Prostate gland (tissue), 2 donors: Measurements from ENCODE around the gene AQR. TPM values are rescaled to one million over a fixed set of nuclear protein-coding genes. Genes with fewer than 3 reads are reported as not detected.

ENCODE experiments used
- DNase-seq: peaks from one replicate; pipeline ENCODE4 v3.0.0-alpha.2; 2019; ENCODE audit warnings: low spot score
- H3K27ac ChIP-seq, 2 donors: fragments of 200-600 bp; sonication (generic); 2 replicates each; pipeline ENCODE4 v1.5.1; 2017 to 2019
- H3K27me3 ChIP-seq: fragments of 200-600 bp; sonication (generic); replicated peaks from 2 replicates; pipeline ENCODE4 v1.5.1; 2019; ENCODE audit not compliant: insufficient read depth
- H3K36me3 ChIP-seq, 2 donors: fragments of 200-600 bp; sonication (generic); 1 replicate in 1 of 2; 2 replicates in 1 of 2; pipeline versions ENCODE4 v1.5.1 to v1.8.1; 2017 to 2019
- H3K4me1 ChIP-seq: fragments of 200-600 bp; sonication (generic); replicated peaks from 2 replicates; pipeline ENCODE4 v1.5.1; 2019
- H3K4me3 ChIP-seq, 2 donors: fragments of 200-600 bp; sonication (generic); 2 replicates each; pipeline ENCODE4 v1.5.1; 2017 to 2019
- H3K9me3 ChIP-seq: fragments of 200-600 bp; sonication (generic); 2 replicates; pipeline ENCODE4 v1.5.1; 2017
- CTCF ChIP-seq, 4 experiments: fragments of 200-600 bp in 2 of 4; fragments of 450-650 bp in 2 of 4; sonication (generic) in 2 of 4; IDR thresholded peaks; 1 replicate in 3 of 4; 2 replicates in 1 of 4; pipeline ENCODE4 v1.5.1; 2016 to 2019; ENCODE audit warnings: antibody characterized with exemption in 4 of 4, mild to moderate bottlenecking in 2 of 4, moderate library complexity in 2 of 4
- POLR2A ChIP-seq: fragments of 450-650 bp; IDR thresholded peaks from one replicate; pipeline ENCODE4 v1.6.1; 2016; ENCODE audit warnings: antibody characterized with exemption, mild to moderate bottlenecking
- POLR2AphosphoS5 ChIP-seq: sonication (generic); formaldehyde crosslinking; IDR thresholded peaks from one replicate; pipeline ENCODE4 v1.6.1; 2017; ENCODE audit warnings: antibody characterized with exemption
- WGBS: methylation state at CpG from one replicate; pipeline ENCODE4 v1.1.5; 2018; 5-methylcytosine and 5-hydroxymethylcytosine counted together
- intact Hi-C: fragments of 100-400 bp; cut with DNase I; formaldehyde crosslinking; loops from one replicate; pipeline ENCODE4 v1.14.2; 2022
- total RNA-seq, 2 donors: library from RNA; depleted of rRNA; stranded (reverse); fragments of >200 nt; gene quantifications; one replicate each; pipeline ENCODE4 v1.1.0, GENCODE V29; 2016

The AQR gene
- total RNA-seq, 2 donors from 2014 or later: 32.9 to 34.0 TPM

GRCh38 chr15:34896183-34896582 lies 73.4 kb downstream of the AQR start:
- WGBS: 96% methylated on average over 5 of the region's 5 CpGs
- DNase-seq: no peak
- H3K4me3 ChIP-seq: no peak overlapping the region
- H3K36me3 ChIP-seq: peaks cover 3 to 4% of the 10 kb centered on the region in 2 donors
- no peaks in the 10 kb centered on the region for H3K4me1 ChIP-seq
- intact Hi-C loops: no loop called here
- H3K27me3 ChIP-seq: no peaks in the 10 kb centered on the region
- no peaks in the 10 kb centered on the region for H3K9me3 ChIP-seq
- no peak overlapping the region for H3K27ac ChIP-seq
- no peak for TF ChIP-seq CTCF (IDR thresholded peaks at IDR 0.05)
- no peak for TF ChIP-seq POLR2AphosphoS5
- TF ChIP-seq POLR2A: no peak

GRCh38 chr15:34893967-34894366 lies 75.6 kb downstream of the AQR start:
- Histone ChIP-seq H3K27me3 (no peaks in the 10 kb centered on the region), H3K27ac (no peak overlapping the region), H3K4me1 (no peaks in the 10 kb centered on the region), H3K9me3 (no peaks in the 10 kb centered on the region), H3K4me3 (no peak overlapping the region), H3K36me3 (peaks cover 3 to 4% of the 10 kb centered on the region in 2 donors)
- intact Hi-C loops: no loop called here
- TF ChIP-seq POLR2A (no peak), CTCF (IDR thresholded peaks at IDR 0.05) (no peak), POLR2AphosphoS5 (no peak)
- DNase-seq: no peak

- Histone ChIP-seq H3K4me3 (no peak overlapping the region), H3K36me3 (peaks cover 3 to 4% of the 10 kb centered on the region in 2 donors), H3K9me3 (no peaks in the 10 kb centered on the region), H3K4me1 (no peaks in the 10 kb centered on the region), H3K27me3 (no peaks in the 10 kb centered on the region), H3K27ac (no peak overlapping the region)
- TF ChIP-seq CTCF (IDR thresholded peaks at IDR 0.05) (no peak), POLR2AphosphoS5 (no peak)
- DNase-seq: no peak
- WGBS: 98% methylated on average over 7 of the region's 7 CpGs
- intact Hi-C loops: no loop called here
Measured at GRCh38 chr15:34892963-34893591, 76.5 kb downstream of the AQR start.

- Histone ChIP-seq H3K9me3 (no peaks in the 10 kb centered on the region), H3K4me3 (no peak overlapping the region), H3K27me3 (no peaks in the 10 kb centered on the region), H3K27ac (no peak overlapping the region), H3K4me1 (no peaks in the 10 kb centered on the region), H3K36me3 (peaks cover 3 to 4% of the 10 kb centered on the region in 2 donors)
- intact Hi-C loops: no loop called here
- 57% methylated on average over 2 of the region's 2 CpGs for WGBS
- no peak for DNase-seq
- TF ChIP-seq CTCF (IDR thresholded peaks at IDR 0.05) (no peak), POLR2A (no peak), POLR2AphosphoS5 (no peak)
Measured at GRCh38 chr15:34890424-34890823, 79.1 kb downstream of the AQR start.

- TF ChIP-seq POLR2AphosphoS5: no peak
- peaks cover 3 to 4% of the 10 kb centered on the region in 2 donors for H3K36me3 ChIP-seq
- H3K27me3 ChIP-seq: no peaks in the 10 kb centered on the region
- no peak for DNase-seq
- H3K27ac ChIP-seq: no peak overlapping the region
- H3K4me1 ChIP-seq: no peaks in the 10 kb centered on the region
- H3K9me3 ChIP-seq: no peaks in the 10 kb centered on the region
- no peak overlapping the region for H3K4me3 ChIP-seq
- intact Hi-C loops: no loop called here
- 98% methylated on average over 7 of the region's 7 CpGs for WGBS
Measured at GRCh38 chr15:34889476-34889875, 80.1 kb downstream of the AQR start.
